Skeletal muscle satellite cell (primary cell): ENCODE measurements around the gene SSTR5.

ENCODE experiments used
- H3K27me3 ChIP-seq: 2 replicates; pipeline ENCODE4 v1.7.0; 2013; ENCODE audit warnings: low read length; ENCODE audit not compliant: control insufficient read depth, insufficient read depth
- H3K36me3 ChIP-seq: 2 replicates; pipeline ENCODE4 v1.7.0; 2013; ENCODE audit warnings: mild to moderate bottlenecking, control low read depth, low read length; ENCODE audit not compliant: insufficient read depth
- H3K4me1 ChIP-seq: 2 replicates; pipeline ENCODE4 v1.7.0; 2013; ENCODE audit warnings: low read length; ENCODE audit not compliant: control insufficient read depth, insufficient read depth
- H3K4me2 ChIP-seq: 2 replicates; pipeline ENCODE4 v1.7.0; 2013; ENCODE audit warnings: mild to moderate bottlenecking, low read length
- H3K4me3 ChIP-seq: 2 replicates; pipeline ENCODE4 v1.7.0; 2013; ENCODE audit warnings: low read length
- H3K9ac ChIP-seq: 2 replicates; pipeline ENCODE4 v1.7.0; 2013; ENCODE audit warnings: mild to moderate bottlenecking, low read depth, low read length, moderate library complexity
- H3K9me3 ChIP-seq: replicated peaks from 2 replicates; pipeline ENCODE4 v1.7.0; 2013; ENCODE audit warnings: mild to moderate bottlenecking, control low read depth, low read length

The SSTR5 gene

GRCh38 chr16:1069154-1069553 is 3.4 kb upstream of the SSTR5 start:
- Histone ChIP-seq H3K4me3 (no peak overlapping the region), H3K9ac (no peak overlapping the region), H3K36me3 (no peaks in the 10 kb centered on the region), H3K4me1 (no peaks in the 10 kb centered on the region), H3K27me3 (peaks cover 70% of the 10 kb centered on the region), H3K4me2 (no peak overlapping the region), H3K9me3 (no peaks in the 10 kb centered on the region)

- Histone ChIP-seq H3K9ac (no peak overlapping the region), H3K27me3 (peaks cover 76% of the 10 kb centered on the region), H3K9me3 (no peaks in the 10 kb centered on the region), H3K4me1 (no peaks in the 10 kb centered on the region), H3K4me3 (no peak overlapping the region), H3K36me3 (no peaks in the 10 kb centered on the region), H3K4me2 (no peak overlapping the region)
Observed at GRCh38 chr16:1070084-1070863, 2.3 kb upstream of the SSTR5 start.

- peaks cover 73% of the 10 kb centered on the region for H3K27me3 ChIP-seq
- no peaks in the 10 kb centered on the region for H3K36me3 ChIP-seq
- H3K4me2 ChIP-seq = no peak overlapping the region
- H3K4me1 ChIP-seq = no peaks in the 10 kb centered on the region
- H3K4me3 ChIP-seq = no peak overlapping the region
- no peak overlapping the region for H3K9ac ChIP-seq
- H3K9me3 ChIP-seq = no peaks in the 10 kb centered on the region
Observed at GRCh38 chr16:1070864-1071408, 1.6 kb upstream of the SSTR5 start.

GRCh38 chr16:1071561-1072225 is 854 bp upstream of the SSTR5 start:
- Histone ChIP-seq H3K27me3 (peaks cover 74% of the 10 kb centered on the region), H3K36me3 (no peaks in the 10 kb centered on the region), H3K4me3 (no peak overlapping the region), H3K4me1 (no peaks in the 10 kb centered on the region), H3K9ac (no peak overlapping the region), H3K9me3 (no peaks in the 10 kb centered on the region), H3K4me2 (no peak overlapping the region)

GRCh38 chr16:1073262-1073558 is 663 bp downstream of the SSTR5 start:
- Histone ChIP-seq H3K4me1 (no peaks in the 10 kb centered on the region), H3K36me3 (no peaks in the 10 kb centered on the region), H3K9me3 (no peaks in the 10 kb centered on the region), H3K27me3 (peaks cover 67% of the 10 kb centered on the region), H3K4me2 (no peak overlapping the region), H3K9ac (no peak overlapping the region), H3K4me3 (no peak overlapping the region)

GRCh38 chr16:1073566-1074378 is 1.2 kb downstream of the SSTR5 start:
- Histone ChIP-seq H3K4me3 (no peak overlapping the region), H3K36me3 (no peaks in the 10 kb centered on the region), H3K4me2 (no peak overlapping the region), H3K27me3 (peaks cover 61% of the 10 kb centered on the region), H3K9ac (no peak overlapping the region), H3K9me3 (no peaks in the 10 kb centered on the region), H3K4me1 (peaks cover 5% of the 10 kb centered on the region)

GRCh38 chr16:1074379-1074649 is 1.8 kb downstream of the SSTR5 start:
- Histone ChIP-seq H3K4me3 (no peak overlapping the region), H3K4me1 (peaks cover 7% of the 10 kb centered on the region), H3K4me2 (no peak overlapping the region), H3K36me3 (no peaks in the 10 kb centered on the region), H3K9ac (no peak overlapping the region), H3K9me3 (no peaks in the 10 kb centered on the region), H3K27me3 (peaks cover 60% of the 10 kb centered on the region)

- Histone ChIP-seq H3K9me3 (no peaks in the 10 kb centered on the region), H3K9ac (no peak overlapping the region), H3K4me2 (no peak overlapping the region), H3K27me3 (peaks cover 52% of the 10 kb centered on the region), H3K4me1 (peaks cover 7% of the 10 kb centered on the region), H3K36me3 (no peaks in the 10 kb centered on the region), H3K4me3 (no peak overlapping the region)
Observed at GRCh38 chr16:1075546-1075945, 3.0 kb downstream of the SSTR5 start.

- Histone ChIP-seq H3K9me3 (no peaks in the 10 kb centered on the region), H3K36me3 (no peaks in the 10 kb centered on the region), H3K4me1 (peaks cover 7% of the 10 kb centered on the region), H3K4me3 (no peak overlapping the region), H3K4me2 (no peak overlapping the region), H3K9ac (no peak overlapping the region), H3K27me3 (peaks cover 49% of the 10 kb centered on the region)
Observed at GRCh38 chr16:1076801-1077576, 4.4 kb downstream of the SSTR5 start.

GRCh38 chr16:1077877-1078578 is 5.5 kb downstream of the SSTR5 start:
- peaks cover 7% of the 10 kb centered on the region for H3K4me1 ChIP-seq
- H3K4me3 ChIP-seq = no peak overlapping the region
- H3K9me3 ChIP-seq = no peaks in the 10 kb centered on the region
- H3K36me3 ChIP-seq = no peaks in the 10 kb centered on the region
- no peak overlapping the region for H3K9ac ChIP-seq
- H3K27me3 ChIP-seq = peaks cover 44% of the 10 kb centered on the region
- H3K4me2 ChIP-seq = no peak overlapping the region
